ENCODE measurements around the gene ELL. TPM values are rescaled to one million over a fixed set of nuclear protein-coding genes. Genes with fewer than 3 reads are reported as not detected.
A peak's percentile ranks its signal among the peaks of the same experiment; 100 is the strongest.

The ELL gene
- total and polyA plus RNA-seq, 9 of the 15 experiments (the other 6 are each of a cell fraction or from before 2014, with no cell fraction given): 0.24 to 22.5 (median 4.1) TPM

DNA sequence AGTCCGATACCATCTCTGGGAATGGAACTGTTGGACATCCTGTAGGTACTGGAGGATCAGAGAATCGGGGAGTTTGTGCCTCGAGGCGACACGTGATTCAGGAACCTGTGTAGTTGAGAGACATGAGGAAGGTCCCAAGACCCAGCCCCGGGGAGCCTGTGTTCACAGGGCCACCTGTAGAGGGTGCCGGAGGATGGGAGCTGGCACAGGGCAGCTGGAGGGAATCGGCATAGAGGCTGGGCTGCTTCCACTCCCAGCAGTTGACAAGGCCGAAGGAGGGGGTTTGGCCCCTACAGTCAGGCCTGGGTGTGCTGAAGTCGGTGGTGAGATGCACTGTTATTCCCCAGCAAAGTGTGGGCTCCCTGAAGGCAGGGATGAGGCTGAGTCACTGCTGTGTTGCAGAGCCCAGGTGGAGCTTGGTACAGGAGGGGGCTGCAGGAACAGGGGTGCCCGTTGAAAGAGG lies 81.4 kb downstream of the ELL start (continued):
- TF ChIP-seq, protein P1, sequence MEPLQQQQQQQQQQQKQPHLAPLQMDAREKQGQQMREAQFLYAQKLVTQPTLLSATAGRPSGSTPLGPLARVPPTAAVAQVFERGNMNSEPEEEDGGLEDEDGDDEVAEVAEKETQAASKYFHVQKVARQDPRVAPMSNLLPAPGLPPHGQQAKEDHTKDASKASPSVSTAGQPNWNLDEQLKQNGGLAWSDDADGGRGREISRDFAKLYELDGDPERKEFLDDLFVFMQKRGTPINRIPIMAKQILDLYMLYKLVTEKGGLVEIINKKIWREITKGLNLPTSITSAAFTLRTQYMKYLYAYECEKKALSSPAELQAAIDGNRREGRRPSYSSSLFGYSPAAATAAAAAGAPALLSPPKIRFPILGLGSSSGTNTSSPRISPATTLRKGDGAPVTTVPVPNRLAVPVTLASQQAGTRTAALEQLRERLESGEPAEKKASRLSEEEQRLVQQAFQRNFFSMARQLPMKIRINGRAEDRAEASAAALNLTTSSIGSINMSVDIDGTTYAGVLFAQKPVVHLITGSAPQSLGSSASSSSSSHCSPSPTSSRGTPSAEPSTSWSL (CRISPR knock-in tag; IDR thresholded peaks at IDR 0.05; ENCODE audit: borderline replicate concordance): no peak
- TF ChIP-seq, protein P2, sequence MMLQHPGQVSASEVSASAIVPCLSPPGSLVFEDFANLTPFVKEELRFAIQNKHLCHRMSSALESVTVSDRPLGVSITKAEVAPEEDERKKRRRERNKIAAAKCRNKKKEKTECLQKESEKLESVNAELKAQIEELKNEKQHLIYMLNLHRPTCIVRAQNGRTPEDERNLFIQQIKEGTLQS (IDR thresholded peaks at IDR 0.05): no peak
- TF ChIP-seq, protein P2 (CRISPR knock-in tag; conservative IDR thresholded peaks at IDR 0.05): no peak
- no peak for TF ChIP-seq ZBED1 (IDR thresholded peaks at IDR 0.05)
- TF ChIP-seq, protein P3, sequence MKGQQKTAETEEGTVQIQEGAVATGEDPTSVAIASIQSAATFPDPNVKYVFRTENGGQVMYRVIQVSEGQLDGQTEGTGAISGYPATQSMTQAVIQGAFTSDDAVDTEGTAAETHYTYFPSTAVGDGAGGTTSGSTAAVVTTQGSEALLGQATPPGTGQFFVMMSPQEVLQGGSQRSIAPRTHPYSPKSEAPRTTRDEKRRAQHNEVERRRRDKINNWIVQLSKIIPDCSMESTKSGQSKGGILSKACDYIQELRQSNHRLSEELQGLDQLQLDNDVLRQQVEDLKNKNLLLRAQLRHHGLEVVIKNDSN (CRISPR knock-in tag; IDR thresholded peaks at IDR 0.05): peak; percentile 80
- TF ChIP-seq, protein P4, sequence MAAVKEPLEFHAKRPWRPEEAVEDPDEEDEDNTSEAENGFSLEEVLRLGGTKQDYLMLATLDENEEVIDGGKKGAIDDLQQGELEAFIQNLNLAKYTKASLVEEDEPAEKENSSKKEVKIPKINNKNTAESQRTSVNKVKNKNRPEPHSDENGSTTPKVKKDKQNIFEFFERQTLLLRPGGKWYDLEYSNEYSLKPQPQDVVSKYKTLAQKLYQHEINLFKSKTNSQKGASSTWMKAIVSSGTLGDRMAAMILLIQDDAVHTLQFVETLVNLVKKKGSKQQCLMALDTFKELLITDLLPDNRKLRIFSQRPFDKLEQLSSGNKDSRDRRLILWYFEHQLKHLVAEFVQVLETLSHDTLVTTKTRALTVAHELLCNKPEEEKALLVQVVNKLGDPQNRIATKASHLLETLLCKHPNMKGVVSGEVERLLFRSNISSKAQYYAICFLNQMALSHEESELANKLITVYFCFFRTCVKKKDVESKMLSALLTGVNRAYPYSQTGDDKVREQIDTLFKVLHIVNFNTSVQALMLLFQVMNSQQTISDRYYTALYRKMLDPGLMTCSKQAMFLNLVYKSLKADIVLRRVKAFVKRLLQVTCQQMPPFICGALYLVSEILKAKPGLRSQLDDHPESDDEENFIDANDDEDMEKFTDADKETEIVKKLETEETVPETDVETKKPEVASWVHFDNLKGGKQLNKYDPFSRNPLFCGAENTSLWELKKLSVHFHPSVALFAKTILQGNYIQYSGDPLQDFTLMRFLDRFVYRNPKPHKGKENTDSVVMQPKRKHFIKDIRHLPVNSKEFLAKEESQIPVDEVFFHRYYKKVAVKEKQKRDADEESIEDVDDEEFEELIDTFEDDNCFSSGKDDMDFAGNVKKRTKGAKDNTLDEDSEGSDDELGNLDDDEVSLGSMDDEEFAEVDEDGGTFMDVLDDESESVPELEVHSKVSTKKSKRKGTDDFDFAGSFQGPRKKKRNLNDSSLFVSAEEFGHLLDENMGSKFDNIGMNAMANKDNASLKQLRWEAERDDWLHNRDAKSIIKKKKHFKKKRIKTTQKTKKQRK (IDR thresholded peaks at IDR 0.05; ENCODE audit: borderline replicate concordance, low read depth, low read length): no peak
- TF ChIP-seq, protein P5, sequence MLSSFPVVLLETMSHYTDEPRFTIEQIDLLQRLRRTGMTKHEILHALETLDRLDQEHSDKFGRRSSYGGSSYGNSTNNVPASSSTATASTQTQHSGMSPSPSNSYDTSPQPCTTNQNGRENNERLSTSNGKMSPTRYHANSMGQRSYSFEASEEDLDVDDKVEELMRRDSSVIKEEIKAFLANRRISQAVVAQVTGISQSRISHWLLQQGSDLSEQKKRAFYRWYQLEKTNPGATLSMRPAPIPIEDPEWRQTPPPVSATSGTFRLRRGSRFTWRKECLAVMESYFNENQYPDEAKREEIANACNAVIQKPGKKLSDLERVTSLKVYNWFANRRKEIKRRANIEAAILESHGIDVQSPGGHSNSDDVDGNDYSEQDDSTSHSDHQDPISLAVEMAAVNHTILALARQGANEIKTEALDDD (IDR thresholded peaks at IDR 0.05): no peak
- no peak for TF ChIP-seq POLR2AphosphoS2 (IDR thresholded peaks at IDR 0.05; ENCODE audit: low read length)
- no peak for TF ChIP-seq ZNF445 (CRISPR knock-in tag; IDR thresholded peaks at IDR 0.05; ENCODE audit: low read depth)
- no peak for TF ChIP-seq E2F3 (CRISPR knock-in tag; IDR thresholded peaks at IDR 0.05)
- TF ChIP-seq ZBTB1 (CRISPR knock-in tag; IDR thresholded peaks at IDR 0.05; ENCODE audit: borderline replicate concordance, low read depth): no peak
- TF ChIP-seq U2AF1 (optimal IDR thresholded peaks at IDR 0.05; ENCODE audit: low read depth, low read length): no peak
- no peak for TF ChIP-seq MXI1 (IDR thresholded peaks at IDR 0.05; ENCODE audit: low read depth, low read length)
- TF ChIP-seq YY1 (IDR thresholded peaks at IDR 0.05; ENCODE audit: borderline replicate concordance in 1 of 3, control insufficient read depth in 1 of 3, extremely low read depth in 1 of 3, insufficient read depth in 3 of 3, insufficient read length in 1 of 3, insufficient replicate concordance in 2 of 3, low read depth in 1 of 3, low read length in 2 of 3): peak in 1 of 3 experiments; percentile 21
- no peak for TF ChIP-seq HLTF (IDR thresholded peaks at IDR 0.05)
- TF ChIP-seq, protein P6, sequence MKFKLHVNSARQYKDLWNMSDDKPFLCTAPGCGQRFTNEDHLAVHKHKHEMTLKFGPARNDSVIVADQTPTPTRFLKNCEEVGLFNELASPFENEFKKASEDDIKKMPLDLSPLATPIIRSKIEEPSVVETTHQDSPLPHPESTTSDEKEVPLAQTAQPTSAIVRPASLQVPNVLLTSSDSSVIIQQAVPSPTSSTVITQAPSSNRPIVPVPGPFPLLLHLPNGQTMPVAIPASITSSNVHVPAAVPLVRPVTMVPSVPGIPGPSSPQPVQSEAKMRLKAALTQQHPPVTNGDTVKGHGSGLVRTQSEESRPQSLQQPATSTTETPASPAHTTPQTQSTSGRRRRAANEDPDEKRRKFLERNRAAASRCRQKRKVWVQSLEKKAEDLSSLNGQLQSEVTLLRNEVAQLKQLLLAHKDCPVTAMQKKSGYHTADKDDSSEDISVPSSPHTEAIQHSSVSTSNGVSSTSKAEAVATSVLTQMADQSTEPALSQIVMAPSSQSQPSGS (CRISPR knock-in tag; IDR thresholded peaks at IDR 0.05): no peak
- TF ChIP-seq ZNF217 (CRISPR knock-in tag; IDR thresholded peaks at IDR 0.05): no peak
- TF ChIP-seq ZBTB8A (IDR thresholded peaks at IDR 0.05; ENCODE audit: partially characterized antibody): no peak
- no peak for TF ChIP-seq ZNF311 (CRISPR knock-in tag; IDR thresholded peaks at IDR 0.05)
